Stimulated activated naive B cell treated with anti-CD40 and anti-IgM and Interleukin-4, amounts not matched to agents 10 μg/mL and 1 μg/mL and 100 μg/mL, for 72 hours (primary cell): Measurements from ENCODE around the gene SCUBE1.

ENCODE experiments used
- ATAC-seq, 2 donors: fragments of 150-1000 bp; cut with Tn5 transposase; replicated peaks; 2 replicates each; pipeline ENCODE4 v1.10.0; 2021; ENCODE audit warnings: moderate library complexity in 1 of 2
- DNase-seq: peaks from one replicate; pipeline ENCODE4 v3.0.0; 2021
- H3K27ac Mint-ChIP-seq: one replicate; pipeline ENCODE4 v1.8.0; 2022; ENCODE audit warnings: mild to moderate bottlenecking, mixed read lengths
- H3K27me3 Mint-ChIP-seq, 2 donors: one replicate each; pipeline ENCODE4 v1.8.0; 2022; ENCODE audit warnings: mixed read lengths in 2 of 2
- H3K36me3 Mint-ChIP-seq, 2 donors: one replicate each; pipeline ENCODE4 v1.8.0; 2022; ENCODE audit warnings: mixed read lengths in 2 of 2, mild to moderate bottlenecking in 1 of 2
- H3K4me1 Mint-ChIP-seq, 2 donors: one replicate each; pipeline ENCODE4 v1.8.0; 2022; ENCODE audit warnings: mixed read lengths in 2 of 2, mild to moderate bottlenecking in 1 of 2
- H3K4me3 Mint-ChIP-seq, 2 donors: one replicate each; pipeline ENCODE4 v1.8.0; 2022; ENCODE audit warnings: mild to moderate bottlenecking in 2 of 2, mixed read lengths in 2 of 2, moderate library complexity in 1 of 2
- H3K9me3 Mint-ChIP-seq, 2 donors: one replicate each; pipeline ENCODE4 v1.8.0; 2022; ENCODE audit warnings: mixed read lengths in 2 of 2, mild to moderate bottlenecking in 1 of 2

SCUBE1 gene

GRCh38 chr22:43267332-43267980 is 75.7 kb downstream of the SCUBE1 start:
- peaks cover 15 to 22% of the 10 kb centered on the region in 2 donors for H3K4me1 Mint-ChIP-seq
- ATAC-seq (no peak), DNase-seq (no peak)
- no peak overlapping the region for H3K4me3 Mint-ChIP-seq
- no peaks in the 10 kb centered on the region for H3K9me3 Mint-ChIP-seq
- no peaks in the 10 kb centered on the region for H3K36me3 Mint-ChIP-seq
- H3K27ac Mint-ChIP-seq, result no peak overlapping the region
- H3K27me3 Mint-ChIP-seq, result peaks cover 25 to 26% of the 10 kb centered on the region in 2 donors

GRCh38 chr22:43266076-43266475 is 77.1 kb downstream of the SCUBE1 start:
- Mint-ChIP-seq H3K9me3 (no peaks in the 10 kb centered on the region), H3K4me3 (no peak overlapping the region), H3K36me3 (no peaks in the 10 kb centered on the region), H3K4me1 (peaks cover 15 to 22% of the 10 kb centered on the region in 2 donors), H3K27ac (no peak overlapping the region), H3K27me3 (peaks cover 23 to 34% of the 10 kb centered on the region in 2 donors)
- no peak for DNase-seq
- no peak for ATAC-seq

GRCh38 chr22:43263645-43264514 is 79.3 kb downstream of the SCUBE1 start:
- Mint-ChIP-seq H3K27me3 (peaks cover 27 to 44% of the 10 kb centered on the region in 2 donors), H3K36me3 (no peaks in the 10 kb centered on the region), H3K4me1 (peaks cover 15 to 22% of the 10 kb centered on the region in 2 donors), H3K9me3 (no peaks in the 10 kb centered on the region), H3K27ac (peak overlapping the region; percentile 65), H3K4me3 (peak overlapping the region; percentile 64 to 69)
- DNase-seq (peak; percentile 83), ATAC-seq (peak; percentile 93 to 94)

GRCh38 chr22:43262990-43263644 is 80.1 kb downstream of the SCUBE1 start:
- Mint-ChIP-seq H3K4me3 (peak overlapping the region; percentile 64 to 69), H3K4me1 (peaks cover 15 to 22% of the 10 kb centered on the region in 2 donors), H3K9me3 (no peaks in the 10 kb centered on the region), H3K36me3 (no peaks in the 10 kb centered on the region), H3K27me3 (peaks cover 27 to 44% of the 10 kb centered on the region in 2 donors), H3K27ac (peak overlapping the region; percentile 65)
- DNase-seq, result peak; percentile 34
- ATAC-seq, result peak; percentile 52 to 62

GRCh38 chr22:43260331-43261231 is 82.6 kb downstream of the SCUBE1 start:
- H3K27me3 Mint-ChIP-seq, result peaks cover 40 to 55% of the 10 kb centered on the region in 2 donors
- no peak overlapping the region for H3K4me3 Mint-ChIP-seq
- H3K36me3 Mint-ChIP-seq, result no peaks in the 10 kb centered on the region
- ATAC-seq, result no peak
- H3K27ac Mint-ChIP-seq, result no peak overlapping the region
- DNase-seq, result no peak
- peaks cover 18 to 36% of the 10 kb centered on the region in 2 donors for H3K4me1 Mint-ChIP-seq
- no peaks in the 10 kb centered on the region for H3K9me3 Mint-ChIP-seq

- DNase-seq, result no peak
- no peak for ATAC-seq
- Mint-ChIP-seq H3K4me1 (peaks cover 4 to 18% of the 10 kb centered on the region in 2 donors), H3K9me3 (no peaks in the 10 kb centered on the region), H3K4me3 (no peak overlapping the region), H3K27ac (no peak overlapping the region), H3K36me3 (no peaks in the 10 kb centered on the region), H3K27me3 (peaks cover 50 to 56% of the 10 kb centered on the region in 2 donors)
These were observed 85.2 kb downstream of the SCUBE1 start for GRCh38 chr22:43257961-43258360.

- Mint-ChIP-seq H3K27ac (no peak overlapping the region), H3K36me3 (no peaks in the 10 kb centered on the region), H3K4me3 (no peak overlapping the region), H3K27me3 (peaks cover 45 to 52% of the 10 kb centered on the region in 2 donors), H3K4me1 (peaks cover 4 to 14% of the 10 kb centered on the region in 2 donors), H3K9me3 (no peaks in the 10 kb centered on the region)
- DNase-seq, result no peak
- ATAC-seq, result no peak
These were observed 85.6 kb downstream of the SCUBE1 start for GRCh38 chr22:43257549-43257948.

GRCh38 chr22:43256976-43257545 is 86.1 kb downstream of the SCUBE1 start:
- no peak overlapping the region for H3K27ac Mint-ChIP-seq
- H3K4me1 Mint-ChIP-seq, result peaks cover 4 to 14% of the 10 kb centered on the region in 2 donors
- ATAC-seq (no peak), DNase-seq (no peak)
- no peaks in the 10 kb centered on the region for H3K36me3 Mint-ChIP-seq
- H3K4me3 Mint-ChIP-seq, result no peak overlapping the region
- no peaks in the 10 kb centered on the region for H3K9me3 Mint-ChIP-seq
- H3K27me3 Mint-ChIP-seq, result peaks cover 43 to 47% of the 10 kb centered on the region in 2 donors

GRCh38 chr22:43256569-43256968 is 86.6 kb downstream of the SCUBE1 start:
- Mint-ChIP-seq H3K27ac (no peak overlapping the region), H3K27me3 (peaks cover 43 to 45% of the 10 kb centered on the region in 2 donors), H3K4me3 (no peak overlapping the region), H3K9me3 (no peaks in the 10 kb centered on the region), H3K4me1 (peaks cover 4 to 14% of the 10 kb centered on the region in 2 donors), H3K36me3 (no peaks in the 10 kb centered on the region)
- ATAC-seq (no peak), DNase-seq (no peak)

GRCh38 chr22:43255299-43255698 is 87.9 kb downstream of the SCUBE1 start:
- Mint-ChIP-seq H3K36me3 (no peaks in the 10 kb centered on the region), H3K4me3 (no peak overlapping the region), H3K9me3 (no peaks in the 10 kb centered on the region), H3K27me3 (peaks cover 39 to 43% of the 10 kb centered on the region in 2 donors), H3K4me1 (peaks cover 4 to 14% of the 10 kb centered on the region in 2 donors), H3K27ac (no peak overlapping the region)
- no peak for DNase-seq
- ATAC-seq, result no peak

- ATAC-seq (no peak), DNase-seq (no peak)
- peaks cover 33 to 42% of the 10 kb centered on the region in 2 donors for H3K27me3 Mint-ChIP-seq
- peaks cover 4 to 14% of the 10 kb centered on the region in 2 donors for H3K4me1 Mint-ChIP-seq
- no peaks in the 10 kb centered on the region for H3K9me3 Mint-ChIP-seq
- no peaks in the 10 kb centered on the region for H3K36me3 Mint-ChIP-seq
- H3K27ac Mint-ChIP-seq, result no peak overlapping the region
- H3K4me3 Mint-ChIP-seq, result no peak overlapping the region
These were observed 89.3 kb downstream of the SCUBE1 start for GRCh38 chr22:43253839-43254238.

- H3K4me1 Mint-ChIP-seq, result peaks cover 2 to 12% of the 10 kb centered on the region in 2 donors
- no peak for ATAC-seq
- no peaks in the 10 kb centered on the region for H3K9me3 Mint-ChIP-seq
- no peak overlapping the region for H3K4me3 Mint-ChIP-seq
- no peak overlapping the region for H3K27ac Mint-ChIP-seq
- H3K27me3 Mint-ChIP-seq, result peaks cover 35 to 40% of the 10 kb centered on the region in 2 donors
- no peak for DNase-seq
- no peaks in the 10 kb centered on the region for H3K36me3 Mint-ChIP-seq
These were observed 90.9 kb downstream of the SCUBE1 start for GRCh38 chr22:43252319-43252718.

GRCh38 chr22:43249789-43250471 is 93.2 kb downstream of the SCUBE1 start:
- Mint-ChIP-seq H3K9me3 (no peaks in the 10 kb centered on the region), H3K27ac (no peak overlapping the region), H3K4me1 (peaks cover 1 to 6% of the 10 kb centered on the region in 2 donors), H3K36me3 (no peaks in the 10 kb centered on the region), H3K27me3 (peaks cover 13 to 16% of the 10 kb centered on the region in 2 donors), H3K4me3 (no peak overlapping the region)
- DNase-seq, result no peak
- ATAC-seq, result peak in 1 of 2 donors; percentile 46
